ENCODE results near the gene CYP4F2.
"Not testable (repeated sequence)": the region's sequence is repeated elsewhere in the genome, so short reads cannot be mapped to it uniquely, and the experiment has no call there.

CYP4F2 gene

GRCh38 chr19:15900032-15900431 lies 2.2 kb upstream of the CYP4F2 start:
- not testable (repeated sequence) for DNase-seq (ENCODE audit: low read depth in 4 of 4, low spot score in 1 of 4)

GRCh38 chr19:15899561-15899960 lies 1.7 kb upstream of the CYP4F2 start:
- not testable (repeated sequence) for DNase-seq (ENCODE audit: low read depth in 4 of 4, low spot score in 1 of 4)

GRCh38 chr19:15897026-15897737 lies 692 bp downstream of the CYP4F2 start:
- DNase-seq (ENCODE audit: low read depth in 4 of 4, low spot score in 1 of 4) = no peak

DNA sequence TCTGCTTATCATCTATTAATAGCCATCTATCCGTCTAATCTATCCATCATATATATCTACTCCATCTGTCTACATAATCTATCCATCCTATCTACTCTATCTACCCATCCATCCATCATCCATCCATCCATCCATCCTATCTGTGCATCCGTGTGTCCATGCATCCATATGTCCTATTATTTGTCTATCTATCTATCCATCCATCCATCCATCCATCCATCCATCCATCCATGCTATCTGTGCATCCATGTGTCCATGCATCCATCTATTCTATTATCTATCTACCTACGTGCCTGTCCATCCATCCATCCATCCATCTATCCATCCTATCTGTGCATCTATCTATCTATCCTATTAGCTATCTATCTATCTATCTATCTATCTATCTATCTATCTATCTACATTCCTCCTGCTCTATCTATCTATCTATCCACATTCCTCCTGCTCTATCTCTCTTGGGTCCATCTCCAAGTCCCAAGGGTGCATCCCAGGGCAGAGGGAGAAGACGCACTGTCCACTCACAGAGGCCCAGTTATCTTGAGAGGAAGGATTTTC lies 1.9 kb downstream of the CYP4F2 start:
- DNase-seq (ENCODE audit: low read depth in 4 of 4, low spot score in 1 of 4) = no peak

- no peak for DNase-seq (ENCODE audit: low read depth in 4 of 4, low spot score in 1 of 4)
These were observed 3.5 kb downstream of the CYP4F2 start for GRCh38 chr19:15894359-15894758.

GRCh38 chr19:15893477-15893876 lies 4.4 kb downstream of the CYP4F2 start:
- DNase-seq (ENCODE audit: low read depth in 4 of 4, low spot score in 1 of 4) = no peak

GRCh38 chr19:15892012-15892411 lies 5.9 kb downstream of the CYP4F2 start:
- DNase-seq (ENCODE audit: low read depth in 4 of 4, low spot score in 1 of 4) = no peak

DNA sequence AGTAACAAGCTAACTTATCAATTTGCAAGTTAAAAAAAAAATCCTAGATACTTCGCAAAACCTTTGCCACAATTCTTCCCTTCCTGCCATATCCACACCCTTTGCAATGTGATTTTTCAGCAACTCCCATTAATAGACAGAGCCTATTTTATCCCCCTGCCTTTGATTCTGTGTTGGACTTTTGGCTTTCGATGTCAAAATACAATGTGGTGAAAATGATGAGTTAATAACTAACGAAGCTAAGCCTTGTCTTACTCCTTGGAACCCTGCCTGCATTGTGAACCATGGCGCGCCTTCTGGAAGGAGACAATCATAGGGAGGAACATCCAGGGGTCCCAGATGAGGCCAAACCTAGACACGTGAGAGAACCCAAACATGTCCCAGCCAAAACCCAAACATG lies 6.4 kb downstream of the CYP4F2 start:
- DNase-seq (ENCODE audit: low read depth in 4 of 4, low spot score in 1 of 4) = no peak

DNA sequence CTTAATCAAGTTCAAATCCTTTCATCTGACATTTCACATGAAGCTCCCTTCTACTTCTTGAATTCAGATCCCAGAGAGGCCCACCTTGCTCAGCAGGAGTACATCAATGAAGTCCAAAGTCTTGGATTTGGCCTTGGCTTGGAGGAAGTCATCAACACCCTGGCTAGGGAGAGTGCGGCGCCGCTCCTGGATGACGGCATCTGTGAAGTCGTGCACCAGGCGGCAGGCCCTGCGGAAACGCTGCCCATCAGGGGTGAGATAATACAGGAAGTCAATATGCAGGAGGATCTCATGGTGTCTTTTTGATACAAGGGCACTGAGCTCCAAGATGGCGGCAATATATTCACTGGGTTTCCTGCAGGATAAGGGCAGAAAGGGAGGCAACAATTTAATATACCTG lies 8.5 kb downstream of the CYP4F2 start:
- DNase-seq (ENCODE audit: low read depth in 4 of 4, low spot score in 1 of 4) = not testable (repeated sequence)

DNA sequence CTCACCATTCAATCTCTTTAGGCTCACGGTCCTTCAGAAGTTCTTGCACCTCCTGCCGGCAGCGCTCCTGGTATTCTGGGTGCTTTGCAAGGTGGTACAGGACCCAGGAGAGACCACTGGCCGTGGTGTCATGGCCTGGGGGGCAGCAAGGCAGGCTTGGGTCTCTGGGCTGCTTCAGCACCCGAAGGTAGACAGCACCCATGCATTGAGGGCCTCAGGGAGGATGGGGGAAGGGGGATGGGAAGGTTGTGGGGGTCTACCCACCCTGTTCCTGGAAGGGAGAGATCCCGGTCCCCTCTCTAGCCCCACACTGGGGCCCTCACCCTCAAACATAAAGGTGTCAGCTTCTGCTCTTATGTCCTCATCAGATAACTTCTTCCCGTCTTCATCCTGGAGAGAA lies 12.0 kb downstream of the CYP4F2 start:
- DNase-seq (ENCODE audit: low read depth in 4 of 4, low spot score in 1 of 4) = no peak

DNA sequence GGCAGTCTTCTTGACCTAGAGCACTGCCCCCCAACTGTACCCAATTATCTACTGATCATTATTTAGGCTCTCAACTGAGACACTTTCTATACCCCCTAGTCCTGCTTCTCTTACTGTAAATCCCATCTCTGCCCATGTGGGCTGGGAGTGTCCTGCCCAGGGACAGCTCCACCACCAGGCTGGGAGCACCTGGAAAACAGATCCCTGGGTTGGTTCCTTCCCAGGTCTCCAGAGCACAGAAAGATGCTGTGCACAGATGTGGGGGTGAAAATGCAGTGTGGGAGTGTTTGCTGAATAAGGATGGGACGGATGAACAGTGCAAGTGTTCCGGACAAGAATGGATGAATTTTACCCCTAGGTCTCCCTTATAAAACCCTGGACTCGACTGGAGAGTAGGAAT lies 12.7 kb downstream of the CYP4F2 start:
- DNase-seq (ENCODE audit: low read depth in 4 of 4, low spot score in 1 of 4) = no peak

DNA sequence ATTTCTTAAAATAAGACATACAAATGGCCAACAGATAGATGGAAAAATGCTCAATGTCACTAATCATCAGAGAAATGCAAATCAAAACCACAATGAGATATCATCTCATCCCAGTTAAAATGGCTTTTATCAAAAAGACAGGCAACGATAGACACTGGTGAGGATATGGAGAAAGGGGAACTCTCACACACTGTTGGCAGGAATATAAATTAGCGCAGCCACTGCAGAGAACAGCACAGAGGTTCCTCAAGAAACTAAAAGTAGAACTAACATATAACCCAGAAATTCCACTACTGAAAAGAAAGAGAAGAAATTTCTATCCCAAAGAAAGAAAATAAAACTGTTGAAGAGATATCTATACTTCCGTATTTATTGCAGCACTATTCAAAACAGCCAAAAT lies 14.5 kb downstream of the CYP4F2 start:
- DNase-seq (ENCODE audit: low read depth in 4 of 4, low spot score in 1 of 4) = not testable (repeated sequence)

GRCh38 chr19:15874821-15875474 lies 22.9 kb downstream of the CYP4F2 start:
- no peak for DNase-seq (ENCODE audit: low read depth in 4 of 4, low spot score in 1 of 4)

- DNase-seq (ENCODE audit: low read depth in 4 of 4, low spot score in 1 of 4) = not testable (repeated sequence)
These were observed 24.1 kb downstream of the CYP4F2 start for GRCh38 chr19:15873771-15874170.

GRCh38 chr19:15871570-15871969 lies 26.3 kb downstream of the CYP4F2 start:
- peak in 2 of 4 experiments; percentile 2 to 5 for DNase-seq (ENCODE audit: low read depth in 4 of 4, low spot score in 1 of 4)

DNA sequence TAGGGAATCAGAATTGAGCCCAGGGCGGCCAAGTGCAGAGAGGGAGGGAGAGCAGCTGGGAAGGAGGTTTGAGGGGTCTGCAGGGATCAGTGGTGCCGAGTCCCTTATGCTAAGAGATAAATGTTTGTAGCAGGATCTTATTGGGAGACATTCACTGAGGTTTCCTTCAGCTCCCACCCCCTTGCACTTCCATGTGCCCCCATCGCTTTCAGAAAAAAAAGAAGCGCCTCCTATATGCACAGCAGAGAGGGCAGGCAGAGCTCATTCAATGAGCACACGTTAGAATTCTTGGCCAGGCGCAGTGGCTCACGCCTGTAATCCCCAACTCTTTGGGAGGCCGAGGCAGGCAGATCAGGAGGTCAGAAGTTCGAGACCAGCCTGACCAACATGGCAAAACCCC lies 28.0 kb downstream of the CYP4F2 start:
- no peak for DNase-seq (ENCODE audit: low read depth in 4 of 4, low spot score in 1 of 4)

DNA sequence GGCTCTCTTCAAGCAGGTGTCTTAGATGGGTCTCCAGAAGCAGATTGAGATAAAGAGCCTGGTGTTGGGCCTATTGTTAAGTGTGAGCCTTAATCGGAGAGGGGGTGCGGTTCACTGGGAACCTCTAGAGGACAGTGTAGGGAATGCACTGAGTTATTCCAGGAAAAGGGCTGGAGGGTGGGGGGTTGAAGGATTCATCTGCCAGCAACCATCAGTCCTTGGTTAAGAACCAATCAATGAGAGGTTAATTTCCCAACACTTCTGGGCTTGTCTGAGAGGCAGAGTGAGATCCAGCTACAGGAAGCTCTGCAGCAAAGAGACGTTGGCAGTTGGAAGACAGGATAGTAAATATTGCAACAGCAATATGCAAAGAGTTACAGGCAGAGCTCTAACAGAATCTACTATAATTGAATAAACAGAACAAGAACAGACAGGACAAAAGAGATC lies 28.7 kb downstream of the CYP4F2 start:
- peak in 3 of 4 experiments; percentile 3 to 21 (median 4) for DNase-seq (ENCODE audit: low read depth in 4 of 4, low spot score in 1 of 4)

DNA sequence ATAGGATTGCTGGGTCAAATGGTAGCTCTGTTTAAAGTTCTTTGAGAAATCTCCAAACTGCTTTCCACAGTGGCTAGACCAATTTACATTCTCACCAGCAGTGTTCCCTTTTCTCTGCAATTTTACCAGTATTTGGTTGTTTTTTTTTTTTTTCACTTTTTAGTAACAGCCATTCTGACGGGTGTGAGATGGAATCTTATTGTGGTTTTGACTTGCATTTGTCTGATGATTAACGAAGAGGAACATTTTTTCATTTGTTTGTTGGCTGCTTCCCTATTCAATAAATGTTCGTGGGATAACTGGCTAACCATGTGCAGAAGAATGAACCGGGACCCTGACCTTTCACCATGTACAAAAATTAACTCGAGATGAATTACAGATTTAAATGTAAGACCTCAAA lies 31.2 kb downstream of the CYP4F2 start:
- DNase-seq (ENCODE audit: low read depth in 4 of 4, low spot score in 1 of 4) = no peak

- DNase-seq (ENCODE audit: low read depth in 4 of 4, low spot score in 1 of 4) = no peak
These were observed 33.0 kb downstream of the CYP4F2 start for GRCh38 chr19:15864824-15865223.

DNA sequence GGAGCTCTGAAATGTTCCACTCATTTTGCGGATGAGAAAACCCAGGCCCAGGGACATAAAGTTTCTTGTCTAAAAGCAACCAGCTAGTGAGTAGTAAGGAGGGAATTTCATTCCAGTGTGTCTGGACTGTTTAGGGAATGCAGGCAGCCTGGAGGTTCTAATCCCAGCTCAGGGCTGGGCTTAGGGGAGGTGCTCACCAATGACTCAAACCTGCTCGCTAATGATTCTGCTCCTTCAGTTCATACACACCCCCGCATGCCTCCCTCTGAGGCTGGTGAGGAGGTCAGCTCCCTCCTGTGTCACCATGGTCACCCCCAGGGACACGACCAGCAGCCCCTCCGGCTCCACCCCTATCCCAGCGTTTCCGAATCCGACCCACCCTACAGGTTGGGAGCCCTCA lies 34.6 kb downstream of the CYP4F2 start:
- no peak for DNase-seq (ENCODE audit: low read depth in 4 of 4, low spot score in 1 of 4)

GRCh38 chr19:15862444-15862843 lies 35.4 kb downstream of the CYP4F2 start:
- no peak for DNase-seq (ENCODE audit: low read depth in 4 of 4, low spot score in 1 of 4)

GRCh38 chr19:15860522-15860921 lies 37.4 kb downstream of the CYP4F2 start:
- DNase-seq (ENCODE audit: low read depth in 4 of 4, low spot score in 1 of 4) = no peak
